NOMO-1 (cell line): ENCODE data around the gene HDAC4.
"Not testable (repeated sequence)": the region's sequence is repeated elsewhere in the genome, so short reads cannot be mapped to it uniquely, and the experiment has no call there.

Source experiments
- DNase-seq, 2 experiments: peaks; one replicate each; lab custom pipeline; 2025; ENCODE audit not compliant: unreplicated experiment in 2 of 2; lab: John Stamatoyannopoulos, UW

Gene HDAC4

DNA sequence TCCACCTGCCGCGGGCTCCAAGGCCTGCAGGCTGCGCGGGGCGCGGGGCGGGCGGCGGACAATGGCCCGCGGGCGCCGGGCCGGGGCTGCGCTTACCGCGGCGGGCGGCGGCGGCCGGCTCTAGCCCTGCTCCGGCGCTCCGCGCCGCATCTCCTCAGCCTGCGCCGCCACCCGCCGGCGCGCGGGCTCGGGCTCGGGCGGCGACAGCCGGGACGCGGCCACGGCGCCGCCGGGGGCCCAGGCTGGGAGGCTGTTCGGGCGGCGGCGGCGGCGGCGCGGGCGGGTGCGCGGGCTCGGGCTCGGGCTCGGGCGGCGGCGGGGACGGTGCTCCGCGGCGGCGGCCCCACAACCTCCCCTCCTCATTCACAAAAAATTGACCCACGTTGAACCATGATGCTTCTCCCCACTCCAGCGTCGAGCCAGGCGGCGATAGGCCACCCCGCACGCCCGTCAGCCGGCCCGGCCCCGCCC lies at the start of gene HDAC4:
HDAC4 (minus strand) TSS at position 425 of the 471 bp plus-strand sequence. CDS start 48,321 bp downstream, outside the sequence.
- DNase-seq: no peak

DNA sequence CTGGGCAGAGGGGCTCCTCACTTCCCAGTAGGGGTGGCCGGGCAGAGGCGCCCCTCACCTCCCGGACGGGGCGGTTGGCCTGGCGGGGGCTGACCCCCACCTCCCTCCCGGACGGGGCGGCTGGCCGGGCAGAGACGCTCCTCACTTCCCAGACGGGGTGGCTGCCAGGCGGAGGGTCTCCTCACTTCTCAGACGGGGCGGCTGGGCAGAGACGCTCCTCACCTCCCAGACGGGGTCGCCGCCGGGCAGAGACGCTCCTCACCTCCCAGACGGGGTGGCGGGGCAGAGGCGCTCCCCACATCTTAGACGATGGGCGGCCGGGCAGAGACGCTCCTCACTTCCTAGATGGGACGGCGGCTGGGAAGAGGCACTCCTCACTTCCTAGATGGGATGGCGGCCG lies 48.6 kb upstream of the HDAC4 start:
- DNase-seq: not testable (repeated sequence)

DNA sequence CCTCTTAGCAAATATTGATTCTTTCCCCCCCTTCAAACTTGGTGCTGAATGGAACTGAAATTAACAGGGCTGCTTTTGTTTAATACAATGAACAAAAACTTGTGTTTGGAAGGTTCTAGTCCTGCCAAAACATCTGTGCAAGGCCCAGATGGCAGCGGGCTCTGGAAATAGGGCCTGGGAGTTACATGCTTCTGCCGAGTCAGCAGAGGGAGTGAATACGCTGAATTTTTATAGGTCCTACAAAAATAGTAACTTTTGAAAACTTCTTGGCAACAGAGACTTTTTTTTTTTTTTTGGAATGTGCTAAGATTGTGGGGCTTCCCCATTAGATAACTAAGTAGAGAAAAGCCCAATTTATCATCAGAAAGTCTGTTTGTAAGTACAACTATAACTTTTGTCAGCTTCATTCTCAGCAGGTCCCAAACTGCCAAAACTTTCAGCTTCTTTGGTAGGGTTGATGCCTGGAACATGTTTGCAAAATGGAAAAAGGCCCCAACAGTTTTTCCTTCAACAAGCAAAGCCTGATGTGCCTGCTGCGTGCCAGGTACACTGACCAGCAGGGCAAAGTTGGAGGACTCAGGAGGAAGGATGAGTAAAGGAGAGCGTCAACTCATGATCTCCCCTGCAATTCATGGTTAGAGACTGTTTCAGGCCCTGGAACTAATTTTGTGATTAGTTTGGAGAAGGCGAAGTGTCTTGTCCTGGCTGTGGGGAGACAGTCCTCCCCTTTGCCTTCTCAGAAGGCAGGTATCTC lies 45.1 kb upstream of the HDAC4 start:
- no peak for DNase-seq

DNA sequence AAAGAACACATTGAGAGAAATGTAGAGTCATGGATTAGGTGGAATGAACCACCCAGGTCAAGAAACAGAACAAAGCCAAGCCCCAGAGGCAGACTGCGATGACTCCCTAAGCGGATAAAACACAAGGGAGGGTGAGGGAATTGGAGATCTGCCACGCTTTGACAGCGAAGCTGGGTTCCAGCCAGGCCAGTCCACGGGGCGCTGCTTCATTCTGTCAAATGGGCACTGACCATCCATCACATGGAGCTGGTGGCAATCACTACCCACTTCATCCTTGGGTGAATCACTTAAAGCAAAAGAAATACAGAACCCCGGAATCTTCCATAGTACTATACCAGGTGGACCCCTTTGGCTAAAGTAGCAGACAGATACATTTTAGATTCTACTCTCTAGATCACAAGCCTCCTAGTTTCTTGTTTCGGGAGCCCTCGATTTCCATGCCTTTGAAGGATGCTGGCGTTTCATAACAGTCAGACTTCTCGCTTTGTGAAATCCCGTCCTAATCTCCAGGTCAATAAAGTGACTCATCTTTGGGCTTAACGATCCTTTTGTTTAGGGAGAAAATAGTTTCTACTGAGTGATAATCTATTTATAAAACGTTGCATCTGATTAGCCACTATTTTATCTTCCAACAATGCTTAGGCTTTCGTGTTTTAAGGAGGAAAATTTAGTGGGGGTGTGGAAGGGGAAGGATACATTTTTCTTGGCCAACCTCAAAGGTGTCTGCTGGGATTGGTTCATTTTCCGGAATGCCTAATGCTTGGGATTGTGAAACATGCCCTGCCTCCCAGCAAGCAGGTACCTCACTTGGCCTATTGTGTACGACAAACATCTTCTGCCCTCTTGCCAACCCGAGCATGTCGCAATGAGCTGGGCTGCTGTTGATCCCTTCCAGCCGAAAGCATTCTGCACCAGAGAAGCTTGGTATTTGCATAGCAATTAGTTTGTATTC lies 44.1 kb upstream of the HDAC4 start:
- DNase-seq: peak; percentile 23 to 46

DNA sequence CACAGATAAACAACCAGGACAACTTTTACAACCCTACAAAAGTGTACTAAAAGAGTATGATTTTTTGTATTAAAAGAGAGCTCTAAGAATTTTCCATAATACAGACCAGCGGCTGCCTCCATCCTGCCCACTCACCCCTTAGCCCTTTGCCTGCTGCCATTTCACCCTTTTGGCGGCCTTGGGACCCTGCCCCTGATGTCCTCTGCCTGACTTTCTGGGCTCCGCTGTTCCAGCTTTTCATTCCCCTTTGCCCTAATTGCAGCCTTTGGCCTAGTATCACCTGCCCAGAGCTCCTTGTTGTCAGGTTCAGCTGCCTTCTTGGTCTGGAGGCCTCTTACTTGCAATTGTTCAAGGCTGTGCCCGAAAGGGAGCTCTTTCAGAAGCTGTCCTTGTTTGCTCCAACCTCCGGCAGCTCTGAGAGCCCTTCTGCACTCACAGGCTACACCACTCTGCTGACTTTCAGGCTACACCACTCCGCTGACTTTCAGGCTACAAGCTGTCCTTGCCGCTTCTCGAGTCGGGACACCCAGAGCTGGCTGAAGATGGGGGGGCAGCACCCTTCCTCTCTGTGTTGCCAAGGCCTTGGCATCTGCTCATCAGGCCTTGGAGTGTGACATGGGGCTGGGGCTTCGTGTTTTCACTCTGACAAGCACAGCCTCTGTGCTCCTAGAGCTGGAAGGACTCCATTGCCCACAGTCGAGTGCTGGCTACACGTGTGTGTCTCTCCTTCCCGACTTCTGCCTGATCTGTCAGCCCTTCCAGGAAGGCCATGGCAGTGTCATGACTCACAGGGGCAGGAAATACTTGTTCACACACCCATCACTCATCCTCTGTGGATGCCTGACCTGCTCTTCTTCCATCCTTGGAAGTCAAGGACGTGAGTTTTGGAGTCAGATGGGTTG lies 43.1 kb upstream of the HDAC4 start:
- no peak for DNase-seq

DNA sequence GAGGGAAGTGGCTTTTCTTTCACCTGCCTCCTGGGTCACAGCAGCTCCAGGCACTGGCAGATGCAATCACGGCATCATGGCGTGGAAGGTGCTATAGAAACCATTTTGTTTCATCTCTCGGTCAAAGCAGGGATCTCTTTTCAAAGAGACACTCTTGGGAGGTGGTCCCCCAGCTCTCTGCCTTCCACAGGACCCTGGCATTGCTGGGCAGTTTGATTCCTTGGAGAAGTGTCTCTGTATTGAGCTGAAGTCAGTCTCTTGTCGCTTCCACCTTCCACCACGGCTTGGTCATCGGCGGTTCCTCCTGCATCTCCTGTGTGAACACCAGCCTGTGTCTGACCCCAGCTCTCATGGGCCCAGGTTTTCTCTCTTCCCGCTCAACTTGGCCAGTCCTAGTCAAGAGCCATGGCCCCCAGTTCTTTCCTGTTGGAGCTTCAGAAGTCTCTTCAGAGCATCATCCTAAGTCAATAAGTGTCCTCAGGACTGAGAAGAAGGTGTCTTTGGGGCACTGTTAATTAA lies 42.3 kb upstream of the HDAC4 start:
- no peak for DNase-seq

DNA sequence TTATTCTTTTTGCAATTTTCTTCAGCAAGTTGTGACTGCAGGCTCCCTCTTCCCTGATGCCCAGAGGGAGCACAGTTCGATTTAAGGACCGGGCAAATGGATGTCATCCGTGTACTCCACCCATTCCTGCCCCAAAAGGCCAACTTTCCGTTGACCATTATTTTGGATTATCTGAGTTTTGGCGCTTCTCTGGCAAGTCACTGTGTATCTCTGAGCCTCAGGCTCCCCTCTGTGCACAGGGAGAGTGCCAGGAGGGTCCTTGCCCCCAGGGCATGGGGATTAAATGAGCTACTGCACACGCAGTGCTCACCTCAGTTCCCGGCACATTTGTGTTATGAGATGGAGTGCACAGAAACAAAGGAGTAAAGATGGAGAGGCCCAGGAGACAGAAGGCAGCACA lies 41.4 kb upstream of the HDAC4 start:
- DNase-seq: no peak

GRCh38 chr2:239441261-239442078 lies 40.6 kb upstream of the HDAC4 start:
- no peak for DNase-seq

DNA sequence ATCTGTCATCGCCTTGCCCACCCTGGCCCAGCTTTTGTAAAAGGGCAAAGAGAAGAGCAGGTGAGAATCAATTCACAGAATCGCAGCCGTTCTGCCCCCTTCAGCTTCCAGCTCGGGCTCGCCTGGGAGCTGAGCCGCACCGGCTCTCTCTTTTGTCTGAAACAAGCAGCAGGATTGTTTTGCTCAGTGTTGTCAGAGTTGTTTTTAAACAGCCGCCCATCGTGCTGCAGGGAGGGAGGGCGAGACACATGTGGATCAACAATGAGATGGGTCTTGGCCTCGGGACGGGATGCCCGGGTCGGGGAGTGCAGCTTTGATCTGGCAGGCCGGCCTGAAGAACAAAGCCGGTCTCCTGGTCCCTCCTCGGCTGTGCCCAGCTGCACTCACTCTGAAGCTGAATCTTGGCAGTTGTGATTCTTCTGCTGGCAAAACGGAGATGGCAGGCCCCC lies 39.7 kb upstream of the HDAC4 start:
- DNase-seq: no peak

- no peak for DNase-seq
Measured at GRCh38 chr2:239439754-239440315, 39.0 kb upstream of the HDAC4 start.

- peak in 1 of 2 experiments; percentile 35 for DNase-seq
Measured at GRCh38 chr2:239438995-239439753, 38.4 kb upstream of the HDAC4 start.

GRCh38 chr2:239438368-239438767 lies 37.5 kb upstream of the HDAC4 start:
- no peak for DNase-seq

- peak; percentile 19 to 74 for DNase-seq
Measured at GRCh38 chr2:239436669-239437335, 36.0 kb upstream of the HDAC4 start.

DNA sequence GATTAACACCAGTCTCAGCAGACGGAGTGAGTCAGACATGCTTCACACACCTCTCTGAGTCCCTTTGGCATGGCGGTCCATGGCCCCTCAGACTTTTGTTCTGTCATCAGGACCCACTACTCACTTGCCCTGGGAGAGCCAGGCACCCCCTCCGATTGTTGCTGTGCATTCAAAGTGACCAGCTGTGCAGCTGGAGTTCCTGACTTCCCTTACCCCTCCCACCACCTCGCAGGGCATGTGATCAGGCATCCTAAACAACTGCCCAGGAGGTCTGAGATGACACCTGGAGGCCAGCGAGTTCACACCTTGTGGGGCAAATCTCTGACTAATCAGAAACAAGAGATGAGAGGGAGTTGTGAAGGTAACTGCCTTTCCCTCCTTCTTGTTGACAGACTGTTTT lies 35.3 kb upstream of the HDAC4 start:
- DNase-seq: no peak

- no peak for DNase-seq
Measured at GRCh38 chr2:239433777-239434403, 33.1 kb upstream of the HDAC4 start.

- no peak for DNase-seq
Measured at GRCh38 chr2:239432174-239432573, 31.4 kb upstream of the HDAC4 start.

DNA sequence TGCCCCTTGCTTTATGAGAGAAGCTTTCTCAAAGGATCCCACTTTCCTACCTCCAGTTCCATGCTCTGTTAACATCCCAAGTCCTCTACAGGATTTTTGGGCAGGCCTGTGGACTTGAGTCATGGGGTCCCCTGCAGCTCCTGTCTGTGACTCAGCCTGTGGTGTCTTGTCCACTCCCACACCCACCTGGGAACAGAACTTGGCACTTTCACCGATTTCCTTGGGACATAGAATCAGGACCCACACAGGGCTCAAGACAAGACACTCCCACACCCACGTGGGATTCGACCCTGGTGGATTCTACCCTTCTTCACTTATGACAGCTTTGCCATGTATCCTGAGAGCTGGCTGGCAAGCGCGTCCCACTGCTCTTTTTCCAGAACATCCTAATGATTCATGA lies 30.7 kb upstream of the HDAC4 start:
- DNase-seq: no peak
